GM12878 (cell line): ENCODE data around the gene DHDH. TPM values are rescaled to one million over a fixed set of nuclear protein-coding genes. Genes with fewer than 3 reads are reported as not detected.

Source experiments
- ATAC-seq: fragments of 200-7000 bp; cut with Tn5 transposase; 3 replicates; pipeline ENCODE4 v1.9.1; 2020; ENCODE audit warnings: mild to moderate bottlenecking, moderate library complexity
- BruUV-seq: library from RNA; stranded (reverse); fragments of 400-500 nt; replicated peaks from 2 replicates; lab custom pipeline; 2021; lab: Mats Ljungman, UMichigan
- CTCF ChIA-PET: fragments of 300-600 bp; sonication (Branson Sonifier 250); formaldehyde crosslinking; extraction: SDS; loops from one replicate; lab custom pipeline; 2021; ENCODE audit warnings: inconsistent platforms; lab: Yijun Ruan, JAX
- POLR2A ChIA-PET: fragments of 350-600 bp; formaldehyde crosslinking; extraction: SDS; loops from one replicate; lab custom pipeline; 2021; ENCODE audit warnings: inconsistent platforms; lab: Charles Lee
- RAD21 ChIA-PET: fragments of 300-600 bp; sonication (Branson Sonifier 250); formaldehyde crosslinking; loops from one replicate; lab custom pipeline; 2023; ENCODE audit warnings: antibody characterized with exemption; ENCODE audit not compliant: unreplicated experiment; lab: Charles Lee
- SMC1A ChIA-PET: fragments of 300-600 bp; sonication (Branson Sonifier 250); formaldehyde crosslinking; loops from one replicate; lab custom pipeline; 2023; ENCODE audit not compliant: unreplicated experiment, uncharacterized antibody; lab: Charles Lee
- DNase-seq: peaks from one replicate; pipeline ENCODE4 v3.0.0-alpha.2; 2011; ENCODE audit warnings: low read depth, low spot score
- FAIRE-seq: peaks from 3 replicates; lab custom pipeline; 2011; peaks lifted over from hg19 to GRCh38; lab: Jason Lieb, UNC
- H2AFZ ChIP-seq: 2 replicates; pipeline ENCODE4 v1.6.0; 2011; ENCODE audit warnings: low read depth, low read length, control low read depth; ENCODE audit not compliant: control insufficient read depth
- H3K27ac ChIP-seq: 2 replicates; pipeline ENCODE4 v1.5.1; 2011; ENCODE audit warnings: control low read depth; ENCODE audit not compliant: control insufficient read depth, insufficient read depth
- H3K27me3 ChIP-seq, 2 experiments: replicated peaks in 1 of 2; 2 replicates each; pipeline versions ENCODE4 v1.6.0 to v1.6.1; 2011; ENCODE audit warnings: low read length in 1 of 2; ENCODE audit not compliant: control insufficient read depth in 2 of 2, insufficient read depth in 2 of 2
- H3K36me3 ChIP-seq, 2 experiments: 2 replicates each; pipeline ENCODE4 v1.5.1; 2011; ENCODE audit warnings: low read length in 1 of 2; ENCODE audit not compliant: control insufficient read depth in 2 of 2, insufficient read depth in 2 of 2
- H3K4me1 ChIP-seq: 2 replicates; pipeline ENCODE4 v1.6.1; 2011; ENCODE audit warnings: mild to moderate bottlenecking, low read length, moderate library complexity, mixed read lengths; ENCODE audit not compliant: control insufficient read depth, insufficient read depth
- H3K4me2 ChIP-seq: 2 replicates; pipeline ENCODE4 v1.6.0; 2011; ENCODE audit warnings: control low read depth; ENCODE audit not compliant: control insufficient read depth, insufficient read depth
- H3K4me3 ChIP-seq: fragments of 200-600 bp; sonication (generic); 2 replicates; pipeline ENCODE4 v1.5.1; 2016
- H3K79me2 ChIP-seq: 2 replicates; pipeline ENCODE4 v1.6.0; 2011; ENCODE audit warnings: low read length; ENCODE audit not compliant: control insufficient read depth, insufficient read depth
- H3K9ac ChIP-seq: 2 replicates; pipeline ENCODE4 v1.8.0; 2011; ENCODE audit warnings: low read length, control low read depth, mixed read lengths; ENCODE audit not compliant: control insufficient read depth, insufficient read depth
- H3K9me3 ChIP-seq: replicated peaks from 3 replicates; pipeline ENCODE4 v1.5.1; 2011; ENCODE audit warnings: mild to moderate bottlenecking, low read length; ENCODE audit not compliant: control insufficient read depth, insufficient read depth
- H4K20me1 ChIP-seq: 2 replicates; pipeline ENCODE4 v1.6.0; 2011; ENCODE audit not compliant: control insufficient read depth, insufficient read depth
- BMI1 ChIP-seq: fragments of 450-650 bp; IDR thresholded peaks from 2 replicates; pipeline ENCODE4 v1.6.1; 2016; ENCODE audit warnings: mild to moderate bottlenecking, moderate library complexity, borderline replicate concordance
- CBX3 ChIP-seq: fragments of 200-600 bp; sonication (generic); IDR thresholded peaks from 2 replicates; pipeline ENCODE4 v1.6.1; 2016; ENCODE audit warnings: low read depth, borderline replicate concordance
- DPF2 ChIP-seq: fragments of 450-650 bp; IDR thresholded peaks from 2 replicates; pipeline ENCODE4 v1.6.1; 2017; ENCODE audit warnings: mild to moderate bottlenecking
- KLF5 ChIP-seq: fragments of 450-650 bp; IDR thresholded peaks from 2 replicates; pipeline ENCODE4 v1.6.1; 2014; ENCODE audit warnings: mild to moderate bottlenecking; ENCODE audit not compliant: partially characterized antibody
- MTA2 ChIP-seq: fragments of 450-650 bp; IDR thresholded peaks from 2 replicates; pipeline ENCODE4 v1.6.1; 2016; ENCODE audit warnings: low read depth, mild to moderate bottlenecking, moderate library complexity
- RCOR1 ChIP-seq: conservative IDR thresholded peaks from 2 replicates; pipeline ENCODE4 v1.6.1; 2012; ENCODE audit warnings: low read depth, low read length, improper control_type of control experiment
- RELA ChIP-seq: fragments of 450-650 bp; IDR thresholded peaks from 2 replicates; pipeline ENCODE4 v1.8.0; 2014; ENCODE audit warnings: borderline replicate concordance; ENCODE audit not compliant: partially characterized antibody
- RUNX3 ChIP-seq: IDR thresholded peaks from 2 replicates; pipeline ENCODE4 v1.6.1; 2012; ENCODE audit warnings: low read length, inconsistent platforms
- SUZ12 ChIP-seq: fragments of 200-600 bp; sonication (generic); IDR thresholded peaks from one replicate; pipeline ENCODE4 v1.6.1; 2018; ENCODE audit warnings: antibody characterized with exemption, mild to moderate bottlenecking; ENCODE audit not compliant: unreplicated experiment
- YBX1 ChIP-seq: fragments of 450-650 bp; IDR thresholded peaks from 2 replicates; pipeline ENCODE4 v1.6.1; 2016; ENCODE audit warnings: antibody characterized with exemption
- WGBS: methylation state at CpG from one replicate; pipeline ENCODE4 v1.1.6; 2016; ENCODE audit warnings: low lambda C conversion rate; ENCODE audit not compliant: insufficient replicate concordance, insufficient coverage; ENCODE audit errors: missing lambda C conversion rate; 5-methylcytosine and 5-hydroxymethylcytosine counted together
- in situ Hi-C: fragments of 300-500 bp; cut with MboI; formaldehyde crosslinking; loops from 9 replicates; pipeline ENCODE4 v1.14.3; 2018; ENCODE audit warnings: mixed read lengths
- intact Hi-C: fragments of 100-400 bp; cut with micrococcal nuclease; formaldehyde crosslinking; loops from one replicate; pipeline ENCODE4 v1.14.2; 2022; ENCODE audit not compliant: unreplicated experiment
- polyA plus RNA-seq, 11 experiments: library from polyadenylated mRNA; depleted of rRNA in 4 of 11; unstranded in 6 of 11; stranded (reverse) in 5 of 11; fragments of >200 nt; fragmentation: Nextera tagmentation in 4 of 11; fragmentation: Illumina TruSeq in 1 of 11; extraction: Ambion mirVana in 4 of 11; extraction: Trizol in 1 of 11; gene quantifications; 1 replicate in 1 of 11; 2 replicates in 10 of 11; pipeline versions ENCODE4 v1.2.1 to v1.2.3, GENCODE V29; 2011 to 2016; ENCODE audit warnings: inconsistent platforms in 2 of 11, missing spikeins in 2 of 11, low read depth in 1 of 11
- total RNA-seq, 4 experiments: library from RNA; depleted of rRNA in 3 of 4; stranded (reverse); fragments of >200 nt in 3 of 4; fragmentation: Illumina TruSeq in 1 of 4; extraction: Trizol in 1 of 4; gene quantifications; 2 replicates each; pipeline versions ENCODE4 v1.2.1 to v1.2.3, GENCODE V29; 2013 to 2021
- TF ChIP-seq, protein P1 (sequence below): fragments of 450-650 bp; formaldehyde crosslinking; IDR thresholded peaks from 2 replicates; pipeline ENCODE4 v1.4.0; 2020; ENCODE audit warnings: mild to moderate bottlenecking, moderate library complexity

DHDH gene
- total and polyA plus RNA-seq, 10 of the 15 experiments (the other 5 are each of a cell fraction or from before 2014, with no cell fraction given): 0.13 to 0.21 (median 0.15) TPM; not detected in 7

DNA sequence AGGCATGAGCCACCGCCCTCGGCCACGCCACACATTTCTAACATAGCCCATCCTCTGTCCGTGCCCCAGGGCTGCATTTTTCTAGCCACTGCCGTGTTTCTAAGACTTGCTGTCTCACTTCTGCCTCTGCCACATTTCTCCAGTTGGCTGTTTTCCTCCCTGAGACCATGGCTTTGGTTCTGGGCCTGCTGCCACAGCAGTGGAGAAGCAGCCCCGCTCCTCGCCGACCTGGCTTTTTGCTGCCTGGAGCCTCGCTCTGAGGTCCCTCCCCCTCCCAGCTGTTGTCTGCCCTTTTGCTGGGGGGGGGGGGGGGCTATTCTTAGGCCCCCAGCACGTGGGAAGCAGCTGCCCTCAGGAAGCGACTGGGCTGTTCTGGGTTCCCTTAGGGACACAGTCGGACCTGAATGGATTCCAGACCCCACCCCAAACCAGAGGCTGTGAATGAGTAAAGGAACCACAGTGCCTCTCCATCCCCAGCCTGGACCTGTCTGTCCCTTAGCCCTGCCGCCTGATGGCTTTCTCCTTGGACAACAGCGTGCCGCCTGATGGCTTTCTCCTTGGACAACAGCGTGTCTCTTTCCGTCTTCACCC, 56.3 kb downstream of the DHDH start:
- Histone ChIP-seq H3K36me3 (peaks cover 4 to 19% of the 10 kb centered on the region in 2 experiments; a peak in 3 of 4 replicates), H3K9ac (no peak overlapping the region), H2AFZ (no peak overlapping the region), H3K27me3 (no peaks in the 10 kb centered on the region), H3K4me3 (no peak overlapping the region), H3K79me2 (peaks cover 39% of the 10 kb centered on the region), H3K4me2 (peak overlapping the region; percentile 7; the same call in 1 of the 2 replicates), H3K9me3 (no peaks in the 10 kb centered on the region), H3K4me1 (peaks cover 3% of the 10 kb centered on the region), H4K20me1 (no peaks in the 10 kb centered on the region), H3K27ac (no peak overlapping the region)
- in situ Hi-C loops: no loop called here
- TF ChIP-seq CBX3: no peak
- TF ChIP-seq MTA2: no peak
- no peak for TF ChIP-seq YBX1
- TF ChIP-seq, protein P1, sequence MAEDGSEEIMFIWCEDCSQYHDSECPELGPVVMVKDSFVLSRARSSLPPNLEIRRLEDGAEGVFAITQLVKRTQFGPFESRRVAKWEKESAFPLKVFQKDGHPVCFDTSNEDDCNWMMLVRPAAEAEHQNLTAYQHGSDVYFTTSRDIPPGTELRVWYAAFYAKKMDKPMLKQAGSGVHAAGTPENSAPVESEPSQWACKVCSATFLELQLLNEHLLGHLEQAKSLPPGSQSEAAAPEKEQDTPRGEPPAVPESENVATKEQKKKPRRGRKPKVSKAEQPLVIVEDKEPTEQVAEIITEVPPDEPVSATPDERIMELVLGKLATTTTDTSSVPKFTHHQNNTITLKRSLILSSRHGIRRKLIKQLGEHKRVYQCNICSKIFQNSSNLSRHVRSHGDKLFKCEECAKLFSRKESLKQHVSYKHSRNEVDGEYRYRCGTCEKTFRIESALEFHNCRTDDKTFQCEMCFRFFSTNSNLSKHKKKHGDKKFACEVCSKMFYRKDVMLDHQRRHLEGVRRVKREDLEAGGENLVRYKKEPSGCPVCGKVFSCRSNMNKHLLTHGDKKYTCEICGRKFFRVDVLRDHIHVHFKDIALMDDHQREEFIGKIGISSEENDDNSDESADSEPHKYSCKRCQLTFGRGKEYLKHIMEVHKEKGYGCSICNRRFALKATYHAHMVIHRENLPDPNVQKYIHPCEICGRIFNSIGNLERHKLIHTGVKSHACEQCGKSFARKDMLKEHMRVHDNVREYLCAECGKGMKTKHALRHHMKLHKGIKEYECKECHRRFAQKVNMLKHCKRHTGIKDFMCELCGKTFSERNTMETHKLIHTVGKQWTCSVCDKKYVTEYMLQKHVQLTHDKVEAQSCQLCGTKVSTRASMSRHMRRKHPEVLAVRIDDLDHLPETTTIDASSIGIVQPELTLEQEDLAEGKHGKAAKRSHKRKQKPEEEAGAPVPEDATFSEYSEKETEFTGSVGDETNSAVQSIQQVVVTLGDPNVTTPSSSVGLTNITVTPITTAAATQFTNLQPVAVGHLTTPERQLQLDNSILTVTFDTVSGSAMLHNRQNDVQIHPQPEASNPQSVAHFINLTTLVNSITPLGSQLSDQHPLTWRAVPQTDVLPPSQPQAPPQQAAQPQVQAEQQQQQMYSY (CRISPR knock-in tag): no peak
- TF ChIP-seq BMI1: no peak
- TF ChIP-seq RUNX3: no peak
- TF ChIP-seq DPF2: no peak
- TF ChIP-seq RELA: no peak
- TF ChIP-seq KLF5: no peak
- no peak for TF ChIP-seq RCOR1
- no peak for TF ChIP-seq SUZ12
- CTCF ChIA-PET: interaction anchor here (1.0 to 2.5 kb wide), 4 partner anchors 10 to 315 kb away, joined by 3 to 7 read pairs (median 3); no protein-coding TSS in a partner anchor
- FAIRE-seq: no peak
- intact Hi-C loops: no loop called here
- RAD21 ChIA-PET: no interaction called here
- ATAC-seq: no peak
- no peak for DNase-seq
- SMC1A ChIA-PET: interaction anchor here (1.1 kb wide), 1 partner anchor 11 kb away, joined by 3 read pairs; no protein-coding TSS in a partner anchor
- POLR2A ChIA-PET: no interaction called here
- WGBS: 88% methylated on average over 16 of the region's 17 CpGs
- BruUV-seq: no TSS peak
